GM18499 (cell line): Measurements from ENCODE around the gene TMIGD2.

Experiments
- ATAC-seq: cut with Tn5 transposase; IDR thresholded peaks from one replicate; pipeline ENCODE4 v1.9.1; 2021; ENCODE audit warnings: moderate number of reproducible peaks; ENCODE audit not compliant: insufficient read depth, unreplicated experiment

Gene TMIGD2

GRCh38 chr19:4327252-4327876, 25.2 kb upstream of the TMIGD2 start:
- no peak for ATAC-seq

GRCh38 chr19:4326837-4327251, 24.7 kb upstream of the TMIGD2 start:
- no peak for ATAC-seq

GRCh38 chr19:4326215-4326836, 24.1 kb upstream of the TMIGD2 start:
- ATAC-seq, result no peak

GRCh38 chr19:4324228-4324627, 22.0 kb upstream of the TMIGD2 start:
- no peak for ATAC-seq

GRCh38 chr19:4323692-4324091, 21.5 kb upstream of the TMIGD2 start:
- no peak for ATAC-seq

- no peak for ATAC-seq
Measured at GRCh38 chr19:4322942-4323665, 20.9 kb upstream of the TMIGD2 start.

GRCh38 chr19:4320419-4320818, 18.2 kb upstream of the TMIGD2 start:
- no peak for ATAC-seq

GRCh38 chr19:4319067-4319718, 17.0 kb upstream of the TMIGD2 start:
- no peak for ATAC-seq

GRCh38 chr19:4318460-4318859, 16.3 kb upstream of the TMIGD2 start:
- ATAC-seq, result no peak

- no peak for ATAC-seq
Measured at GRCh38 chr19:4316956-4317355, 14.8 kb upstream of the TMIGD2 start.

GRCh38 chr19:4313847-4314490, 11.8 kb upstream of the TMIGD2 start:
- no peak for ATAC-seq

GRCh38 chr19:4310247-4311121, 8.3 kb upstream of the TMIGD2 start:
- no peak for ATAC-seq

- ATAC-seq, result no peak
Measured at GRCh38 chr19:4305659-4306058, 3.5 kb upstream of the TMIGD2 start.

- no peak for ATAC-seq
Measured at GRCh38 chr19:4305257-4305612, 3.0 kb upstream of the TMIGD2 start.

- no peak for ATAC-seq
Measured at GRCh38 chr19:4304538-4305256, 2.5 kb upstream of the TMIGD2 start, which contains the start of gene FSD1. Gene FSD1 (plus strand): TSS chr19:4304598. CDS start chr19:4304747, 149 bp downstream.

- no peak for ATAC-seq
Measured at GRCh38 chr19:4303819-4304537, 1.8 kb upstream of the TMIGD2 start.

GRCh38 chr19:4301590-4302242, 473 bp downstream of the TMIGD2 start:
- no peak for ATAC-seq

GRCh38 chr19:4300589-4300988, 1.6 kb downstream of the TMIGD2 start:
- no peak for ATAC-seq
